Neuronal stem cell (in vitro differentiated cells): ENCODE measurements around the gene SNAPC1.

Experiments used
- DNase-seq: peaks from one replicate; pipeline ENCODE4 v3.0.0-alpha.2; 2013; ENCODE audit warnings: low spot score
- H2AFZ ChIP-seq: one replicate; pipeline ENCODE4 v1.6.1; 2013; ENCODE audit warnings: mild to moderate bottlenecking, low read length, inconsistent platforms
- H2AK5ac ChIP-seq: 2 replicates; pipeline ENCODE4 v1.6.1; 2013; ENCODE audit warnings: low read depth, mild to moderate bottlenecking, inconsistent platforms, low read length, moderate library complexity, mixed read lengths
- H2BK120ac ChIP-seq: 2 replicates; pipeline ENCODE4 v1.6.1; 2013; ENCODE audit warnings: low read depth, mild to moderate bottlenecking, inconsistent platforms, low read length, moderate library complexity, mixed read lengths
- H2BK12ac ChIP-seq: one replicate; pipeline ENCODE4 v1.6.1; 2013; ENCODE audit warnings: low read length, inconsistent platforms
- H2BK15ac ChIP-seq: 2 replicates; pipeline ENCODE4 v1.6.1; 2013; ENCODE audit warnings: mild to moderate bottlenecking, low read length, inconsistent platforms, mixed read lengths
- H2BK5ac ChIP-seq: one replicate; pipeline ENCODE4 v1.6.1; 2013; ENCODE audit warnings: inconsistent platforms, mild to moderate bottlenecking, low read length, moderate library complexity
- H3K14ac ChIP-seq: one replicate; pipeline ENCODE4 v1.6.1; 2013; ENCODE audit warnings: low read length, inconsistent platforms
- H3K18ac ChIP-seq: 2 replicates; pipeline ENCODE4 v1.6.1; 2013; ENCODE audit warnings: low read length, inconsistent platforms
- H3K23ac ChIP-seq: 2 replicates; pipeline ENCODE4 v1.6.1; 2013; ENCODE audit warnings: low read depth, mild to moderate bottlenecking, mixed read lengths, low read length, inconsistent platforms; ENCODE audit not compliant: poor library complexity
- H3K27ac ChIP-seq: replicated peaks from 3 replicates; pipeline ENCODE4 v1.5.1; 2013; ENCODE audit warnings: low read length, inconsistent platforms
- H3K27me3 ChIP-seq, 3 experiments: 2 replicates each; pipeline ENCODE4 v1.6.1; 2013; ENCODE audit warnings: low read length in 3 of 3, mild to moderate bottlenecking in 2 of 3, inconsistent platforms in 1 of 3, low read depth in 1 of 3, mixed read lengths in 1 of 3, moderate library complexity in 1 of 3; ENCODE audit not compliant: control insufficient read depth in 3 of 3, insufficient read depth in 3 of 3
- H3K36me3 ChIP-seq, 2 donors: replicated peaks in 1 of 2; 2 replicates each; pipeline ENCODE4 v1.6.1; 2013; ENCODE audit warnings: low read length in 2 of 2; ENCODE audit not compliant: control insufficient read depth in 2 of 2, insufficient read depth in 2 of 2
- H3K4ac ChIP-seq: 2 replicates; pipeline ENCODE4 v1.6.1; 2013; ENCODE audit warnings: inconsistent platforms, mild to moderate bottlenecking, low read length, moderate library complexity
- H3K4me1 ChIP-seq, 2 donors: 1 replicate in 1 of 2; 2 replicates in 1 of 2; pipeline ENCODE4 v1.6.1; 2013; ENCODE audit warnings: low read length in 2 of 2, low read depth in 1 of 2; ENCODE audit not compliant: control insufficient read depth in 2 of 2, insufficient read depth in 1 of 2
- H3K4me2 ChIP-seq: one replicate; pipeline ENCODE4 v1.6.1; 2013; ENCODE audit warnings: mild to moderate bottlenecking, low read length, inconsistent platforms; ENCODE audit not compliant: insufficient read depth, poor library complexity, severe bottlenecking
- H3K4me3 ChIP-seq, 2 donors: 2 replicates each; pipeline ENCODE4 v1.5.1; 2013; ENCODE audit warnings: low read length in 2 of 2, mild to moderate bottlenecking in 2 of 2, inconsistent platforms in 1 of 2, moderate library complexity in 1 of 2
- H3K79me1 ChIP-seq: one replicate; pipeline ENCODE4 v1.6.1; 2013; ENCODE audit warnings: low read depth, mild to moderate bottlenecking, inconsistent platforms, low read length, moderate library complexity
- H3K9ac ChIP-seq: one replicate; pipeline ENCODE4 v1.6.1; 2013; ENCODE audit warnings: mild to moderate bottlenecking, low read depth, low read length, inconsistent platforms; ENCODE audit not compliant: poor library complexity
- H3K9me3 ChIP-seq, 2 donors: replicated peaks in 1 of 2; 2 replicates each; pipeline versions ENCODE3 to v1.6.1; 2013; ENCODE audit warnings: low read length in 2 of 2, mild to moderate bottlenecking in 2 of 2, inconsistent platforms in 1 of 2, low read depth in 1 of 2, mixed read lengths in 1 of 2, moderate library complexity in 1 of 2; ENCODE audit not compliant: control insufficient read depth in 2 of 2, insufficient read depth in 1 of 2
- H4K8ac ChIP-seq: one replicate; pipeline ENCODE4 v1.6.1; 2013; ENCODE audit warnings: low read depth, mild to moderate bottlenecking, inconsistent platforms, low read length, moderate library complexity
- H4K91ac ChIP-seq: one replicate; pipeline ENCODE4 v1.6.1; 2013; ENCODE audit warnings: low read length, low read depth, mild to moderate bottlenecking, inconsistent platforms; ENCODE audit not compliant: poor library complexity
- WGBS, 2 donors: extraction: QIAGEN DNeasy Blood & Tissue Kit; methylation state at CpG; one replicate each; pipeline ENCODE4 v1.1.7; 2013; ENCODE audit warnings: missing lambda C conversion rate in 2 of 2, mixed read lengths in 1 of 2; ENCODE audit not compliant: insufficient read length in 2 of 2, insufficient replicate concordance in 1 of 2; ENCODE audit errors: extremely low coverage in 2 of 2; 5-methylcytosine and 5-hydroxymethylcytosine counted together

Gene SNAPC1

GRCh38 chr14:61822458-61822857, 60.2 kb downstream of the SNAPC1 start:
- no peak overlapping the region for H4K8ac ChIP-seq
- no peak overlapping the region for H2BK5ac ChIP-seq
- H3K9ac ChIP-seq, result no peak overlapping the region
- H3K4me1 ChIP-seq, result no peaks in the 10 kb centered on the region
- H3K23ac ChIP-seq, result no peak overlapping the region
- H3K36me3 ChIP-seq, result no peaks in the 10 kb centered on the region
- WGBS, 2 donors, result no CpG with 5 or more reads among the region's 2 CpGs
- no peak overlapping the region for H3K18ac ChIP-seq
- no peak overlapping the region for H3K4me3 ChIP-seq
- no peak overlapping the region for H3K4me2 ChIP-seq
- no peak overlapping the region for H2AFZ ChIP-seq
- H3K27me3 ChIP-seq, result peaks cover 0 to 10% (median 0%) of the 10 kb centered on the region in 3 experiments
- H2BK12ac ChIP-seq, result no peak overlapping the region
- H3K4ac ChIP-seq, result no peak overlapping the region
- no peak overlapping the region for H4K91ac ChIP-seq
- no peak overlapping the region for H2AK5ac ChIP-seq
- no peaks in the 10 kb centered on the region for H3K9me3 ChIP-seq
- H2BK120ac ChIP-seq, result no peak overlapping the region
- H3K79me1 ChIP-seq, result no peaks in the 10 kb centered on the region
- H3K14ac ChIP-seq, result no peak overlapping the region
- DNase-seq, result no peak
- H3K27ac ChIP-seq, result no peak overlapping the region
- H2BK15ac ChIP-seq, result no peak overlapping the region

GRCh38 chr14:61832783-61833182, 70.6 kb downstream of the SNAPC1 start:
- H3K9me3 ChIP-seq, result peaks cover 0 to 2% of the 10 kb centered on the region in 2 donors
- peaks cover 0 to 3% (median 0%) of the 10 kb centered on the region in 3 experiments for H3K27me3 ChIP-seq
- H3K27ac ChIP-seq, result no peak overlapping the region
- H3K23ac ChIP-seq, result no peak overlapping the region
- no peaks in the 10 kb centered on the region for H3K79me1 ChIP-seq
- H2BK5ac ChIP-seq, result no peak overlapping the region
- no peak overlapping the region for H2AFZ ChIP-seq
- no peak overlapping the region for H3K14ac ChIP-seq
- H2BK120ac ChIP-seq, result no peak overlapping the region
- H3K4me3 ChIP-seq, result no peak overlapping the region
- H2BK12ac ChIP-seq, result no peak overlapping the region
- H2AK5ac ChIP-seq, result no peak overlapping the region
- no peak overlapping the region for H4K91ac ChIP-seq
- WGBS, 2 donors, result no CpG with 5 or more reads among the region's 3 CpGs
- no peak overlapping the region for H2BK15ac ChIP-seq
- no peak overlapping the region for H3K9ac ChIP-seq
- H3K18ac ChIP-seq, result no peak overlapping the region
- no peaks in the 10 kb centered on the region for H3K4me1 ChIP-seq
- H3K36me3 ChIP-seq, result no peaks in the 10 kb centered on the region
- no peak for DNase-seq
- no peak overlapping the region for H3K4ac ChIP-seq
- H3K4me2 ChIP-seq, result no peak overlapping the region
- no peak overlapping the region for H4K8ac ChIP-seq

GRCh38 chr14:61836184-61836583, 74.0 kb downstream of the SNAPC1 start:
- no peaks in the 10 kb centered on the region for H3K36me3 ChIP-seq
- no peak overlapping the region for H3K4me2 ChIP-seq
- no peak overlapping the region for H3K14ac ChIP-seq
- no peak overlapping the region for H2BK5ac ChIP-seq
- peaks cover 0 to 17% (median 0%) of the 10 kb centered on the region in 3 experiments for H3K27me3 ChIP-seq
- H3K9ac ChIP-seq, result no peak overlapping the region
- no peaks in the 10 kb centered on the region for H3K4me1 ChIP-seq
- H2BK15ac ChIP-seq, result no peak overlapping the region
- H3K4ac ChIP-seq, result no peak overlapping the region
- no peak overlapping the region for H4K91ac ChIP-seq
- no peak overlapping the region for H3K27ac ChIP-seq
- H2AK5ac ChIP-seq, result no peak overlapping the region
- WGBS, 2 donors, result no CpG with 5 or more reads among the region's 3 CpGs
- H3K79me1 ChIP-seq, result no peaks in the 10 kb centered on the region
- no peak overlapping the region for H3K23ac ChIP-seq
- no peak overlapping the region for H4K8ac ChIP-seq
- H3K18ac ChIP-seq, result no peak overlapping the region
- no peak for DNase-seq
- no peak overlapping the region for H2BK120ac ChIP-seq
- no peak overlapping the region for H3K4me3 ChIP-seq
- H3K9me3 ChIP-seq, result no peaks in the 10 kb centered on the region
- no peak overlapping the region for H2BK12ac ChIP-seq
- no peak overlapping the region for H2AFZ ChIP-seq

- no peak overlapping the region for H2BK120ac ChIP-seq
- no peaks in the 10 kb centered on the region for H3K79me1 ChIP-seq
- no peak overlapping the region for H2AK5ac ChIP-seq
- H3K4me3 ChIP-seq, result no peak overlapping the region
- H3K4ac ChIP-seq, result no peak overlapping the region
- H3K27ac ChIP-seq, result no peak overlapping the region
- no peak overlapping the region for H3K4me2 ChIP-seq
- H4K91ac ChIP-seq, result no peak overlapping the region
- no CpG with 5 or more reads among the region's 1 CpG for WGBS, 2 donors
- no peak overlapping the region for H3K18ac ChIP-seq
- H2AFZ ChIP-seq, result no peak overlapping the region
- H3K36me3 ChIP-seq, result no peaks in the 10 kb centered on the region
- H2BK12ac ChIP-seq, result no peak overlapping the region
- no peak overlapping the region for H3K9ac ChIP-seq
- no peak overlapping the region for H3K23ac ChIP-seq
- DNase-seq, result no peak
- no peak overlapping the region for H4K8ac ChIP-seq
- H3K14ac ChIP-seq, result no peak overlapping the region
- H3K27me3 ChIP-seq, result peaks cover 0 to 18% (median 0%) of the 10 kb centered on the region in 3 experiments
- H3K9me3 ChIP-seq, result no peaks in the 10 kb centered on the region
- no peaks in the 10 kb centered on the region for H3K4me1 ChIP-seq
- no peak overlapping the region for H2BK5ac ChIP-seq
- H2BK15ac ChIP-seq, result no peak overlapping the region
Observed at GRCh38 chr14:61836807-61837206, 74.6 kb downstream of the SNAPC1 start.
